NCI-H1417 treated with DMSO at 0.1 percent for 48 hours (cell line): ENCODE measurements around the gene TLR9.

Experiments
- DNase-seq: peaks from one replicate; lab custom pipeline; 2025; lab: John Stamatoyannopoulos, UW

Gene TLR9

GRCh38 chr3:52216585-52217408 is 8.6 kb downstream of the TLR9 start:
- no peak for DNase-seq

- no peak for DNase-seq
Observed at GRCh38 chr3:52215351-52215750, 10.1 kb downstream of the TLR9 start.

GRCh38 chr3:52213901-52214300 is 11.5 kb downstream of the TLR9 start:
- no peak for DNase-seq

GRCh38 chr3:52213005-52213404 is 12.4 kb downstream of the TLR9 start:
- no peak for DNase-seq

GRCh38 chr3:52211268-52211891 is 14.1 kb downstream of the TLR9 start:
- no peak for DNase-seq

GRCh38 chr3:52210550-52211046 is 14.8 kb downstream of the TLR9 start:
- DNase-seq: no peak

- no peak for DNase-seq
Observed at GRCh38 chr3:52210037-52210436, 15.4 kb downstream of the TLR9 start.

- DNase-seq: no peak
Observed at GRCh38 chr3:52208556-52208955, 16.9 kb downstream of the TLR9 start.

GRCh38 chr3:52205727-52206372 is 19.6 kb downstream of the TLR9 start:
- DNase-seq: no peak

GRCh38 chr3:52204337-52205073 is 20.9 kb downstream of the TLR9 start:
- DNase-seq: peak; percentile 20

- no peak for DNase-seq
Observed at GRCh38 chr3:52203701-52204100, 21.7 kb downstream of the TLR9 start.

GRCh38 chr3:52202384-52203077 is 22.9 kb downstream of the TLR9 start:
- DNase-seq: no peak

GRCh38 chr3:52200981-52201679 is 24.3 kb downstream of the TLR9 start:
- no peak for DNase-seq

- no peak for DNase-seq
Observed at GRCh38 chr3:52198643-52199608, 26.5 kb downstream of the TLR9 start.

GRCh38 chr3:52197842-52198625 is 27.4 kb downstream of the TLR9 start, which contains the start of gene ALAS1:
Gene ALAS1, plus strand, starts transcription at chr3:52198160. Its CDS starts 1,082 bp downstream, at chr3:52199242.
- peak; percentile 21 for DNase-seq

GRCh38 chr3:52197499-52197841 is 28.0 kb downstream of the TLR9 start:
- DNase-seq: no peak

- DNase-seq: no peak
Observed at GRCh38 chr3:52196977-52197376, 28.5 kb downstream of the TLR9 start.

GRCh38 chr3:52195823-52196331 is 29.6 kb downstream of the TLR9 start:
- DNase-seq: no peak

- no peak for DNase-seq
Observed at GRCh38 chr3:52195291-52195597, 30.2 kb downstream of the TLR9 start.
